SU-DHL-6 (cell line): ENCODE data around the gene CLIP3.

Experiments used
- CTCF ChIP-seq: fragments of 200-600 bp; sonication (generic); IDR thresholded peaks from one replicate; pipeline ENCODE4 v1.5.1; 2017; ENCODE audit warnings: antibody characterized with exemption, mild to moderate bottlenecking, low read length, moderate library complexity; ENCODE audit not compliant: insufficient read depth, poor library complexity, severe bottlenecking
- EZH2phosphoT487 ChIP-seq: fragments of 200-600 bp; sonication (generic), shearing (Covaris generic); conservative IDR thresholded peaks from 2 replicates; pipeline ENCODE4 v1.6.1; 2018; ENCODE audit warnings: mild to moderate bottlenecking, antibody characterized with exemption, low read length, moderate library complexity, mixed read lengths

GRCh38 chr19:36028313-36029041 is 4.2 kb downstream of the CLIP3 start:
- TF ChIP-seq EZH2phosphoT487 (no peak), CTCF (no peak)
